WTC11 (cell line): ENCODE results near the gene PIWIL4. TPM values are rescaled to one million over a fixed set of nuclear protein-coding genes. Genes with fewer than 3 reads are reported as not detected.

Experiments used
- ATAC-seq: fragments of 200-7000 bp; cut with Tn5 transposase; 2 replicates; pipeline ENCODE4 v1.10.0; 2021; ENCODE audit warnings: mild to moderate bottlenecking, moderate library complexity
- CTCF ChIA-PET: fragments of 300-600 bp; sonication (Branson Sonifier 250); formaldehyde crosslinking; loops from one replicate; lab custom pipeline; 2021; ENCODE audit warnings: antibody characterized with exemption; lab: Charles Lee
- POLR2A ChIA-PET: fragments of 350-600 bp; sonication (Branson Sonifier 250); formaldehyde crosslinking; loops from one replicate; lab custom pipeline; 2021; ENCODE audit warnings: antibody characterized with exemption; lab: Charles Lee
- DNase-seq: peaks from one replicate; pipeline ENCODE4 v3.0.0; 2021; ENCODE audit warnings: low spot score
- H3K27ac Mint-ChIP-seq: 2 replicates; pipeline ENCODE4 v1.8.0; 2021; ENCODE audit warnings: mixed read lengths
- H3K27me3 Mint-ChIP-seq: 2 replicates; pipeline ENCODE4 v1.8.0; 2021; ENCODE audit warnings: low read depth, mild to moderate bottlenecking, moderate library complexity, mixed read lengths
- H3K36me3 Mint-ChIP-seq: 2 replicates; pipeline ENCODE4 v1.8.0; 2021; ENCODE audit warnings: mixed read lengths
- H3K4me1 Mint-ChIP-seq: 2 replicates; pipeline ENCODE4 v1.8.0; 2022; ENCODE audit warnings: mixed read lengths
- H3K4me3 Mint-ChIP-seq: 2 replicates; pipeline ENCODE4 v1.8.0; 2021; ENCODE audit warnings: mild to moderate bottlenecking, moderate library complexity, mixed read lengths
- H3K9me3 Mint-ChIP-seq: 2 replicates; pipeline ENCODE4 v1.8.0; 2021; ENCODE audit warnings: mixed read lengths
- CBFB ChIP-seq: sonication (generic); formaldehyde crosslinking; IDR thresholded peaks from 2 replicates; pipeline ENCODE4 v1.8.1; 2022; ENCODE audit warnings: mild to moderate bottlenecking, low read depth, missing genetic modification reagents
- CREB1 ChIP-seq: sonication (generic); formaldehyde crosslinking; IDR thresholded peaks from 2 replicates; pipeline ENCODE4 v1.8.0; 2023; ENCODE audit warnings: mild to moderate bottlenecking, missing genetic modification reagents
- CTCF ChIP-seq: fragments of 200-600 bp; IDR thresholded peaks from 2 replicates; pipeline ENCODE4 v1.8.0; 2022; ENCODE audit warnings: antibody characterized with exemption
- E2F1 ChIP-seq: sonication (generic); formaldehyde crosslinking; IDR thresholded peaks from 2 replicates; pipeline ENCODE4 v1.8.0; 2022; ENCODE audit warnings: mild to moderate bottlenecking, missing genetic modification reagents
- ESRRA ChIP-seq: sonication (generic); formaldehyde crosslinking; IDR thresholded peaks from 2 replicates; pipeline ENCODE4 v1.8.1; 2022; ENCODE audit warnings: mild to moderate bottlenecking, missing genetic modification reagents, borderline replicate concordance
- GRHL2 ChIP-seq: fragments of 250-450 bp; sonication (Bioruptor Pico); IDR thresholded peaks from 2 replicates; pipeline ENCODE4 v1.8.0; 2022; ENCODE audit warnings: mild to moderate bottlenecking, moderate library complexity; ENCODE audit not compliant: insufficient replicate concordance, severe bottlenecking
- IRF1 ChIP-seq: sonication (generic); formaldehyde crosslinking; IDR thresholded peaks from 2 replicates; pipeline ENCODE4 v1.8.0; 2023; ENCODE audit warnings: missing genetic modification reagents
- IRF2 ChIP-seq: sonication (generic); formaldehyde crosslinking; IDR thresholded peaks from 2 replicates; pipeline ENCODE4 v1.8.0; 2022; ENCODE audit warnings: low read depth, missing genetic modification reagents, borderline replicate concordance
- JAZF1 ChIP-seq: fragments of 250-450 bp; sonication (Bioruptor Pico); IDR thresholded peaks from 2 replicates; pipeline ENCODE4 v1.9.0; 2021; ENCODE audit warnings: moderate library complexity, mild to moderate bottlenecking, inconsistent platforms
- JUN ChIP-seq: sonication (generic); formaldehyde crosslinking; IDR thresholded peaks from 2 replicates; pipeline ENCODE4 v1.8.0; 2023; ENCODE audit warnings: mild to moderate bottlenecking, missing genetic modification reagents
- NFE2L1 ChIP-seq: sonication (generic); formaldehyde crosslinking; IDR thresholded peaks from 2 replicates; pipeline ENCODE4 v1.8.1; 2023; ENCODE audit warnings: missing genetic modification reagents
- PREB ChIP-seq: sonication (generic); formaldehyde crosslinking; IDR thresholded peaks from 2 replicates; pipeline ENCODE4 v1.8.1; 2022; ENCODE audit warnings: mild to moderate bottlenecking, missing genetic modification reagents, moderate library complexity, borderline replicate concordance
- STAT6 ChIP-seq: sonication (generic); formaldehyde crosslinking; conservative IDR thresholded peaks from 2 replicates; pipeline ENCODE4 v1.8.1; 2023; ENCODE audit warnings: mild to moderate bottlenecking, low read depth, missing genetic modification reagents, moderate library complexity
- TCF7 ChIP-seq: sonication (generic); formaldehyde crosslinking; IDR thresholded peaks from 2 replicates; pipeline ENCODE4 v1.8.0; 2022; ENCODE audit warnings: mild to moderate bottlenecking, low read depth, missing genetic modification reagents, moderate library complexity
- USF2 ChIP-seq: sonication (generic); formaldehyde crosslinking; IDR thresholded peaks from 2 replicates; pipeline ENCODE4 v1.8.1; 2023; ENCODE audit warnings: mild to moderate bottlenecking, missing genetic modification reagents, moderate library complexity
- ZBTB21 ChIP-seq: sonication (generic); formaldehyde crosslinking; IDR thresholded peaks from 2 replicates; pipeline ENCODE4 v1.8.1; 2023; ENCODE audit warnings: mild to moderate bottlenecking, missing genetic modification reagents, borderline replicate concordance
- ZMAT4 ChIP-seq: fragments of 250-450 bp; sonication (Bioruptor Pico); IDR thresholded peaks from 2 replicates; pipeline ENCODE4 v1.9.0; 2021; ENCODE audit warnings: mild to moderate bottlenecking
- ZNF263 ChIP-seq: sonication (generic); formaldehyde crosslinking; IDR thresholded peaks from 2 replicates; pipeline ENCODE4 v1.8.1; 2022; ENCODE audit warnings: low read depth, mild to moderate bottlenecking, moderate library complexity, missing genetic modification reagents
- ZNF281 ChIP-seq: sonication (generic); formaldehyde crosslinking; IDR thresholded peaks from 2 replicates; pipeline ENCODE4 v1.8.0; 2023; ENCODE audit warnings: mild to moderate bottlenecking, missing genetic modification reagents
- ZNF423 ChIP-seq: fragments of 250-450 bp; sonication (Bioruptor Pico); IDR thresholded peaks from 2 replicates; pipeline ENCODE4 v2.1.2; 2022; ENCODE audit warnings: mild to moderate bottlenecking, moderate library complexity
- total RNA-seq: library from RNA; stranded (reverse); gene quantifications from 3 replicates; pipeline ENCODE4 v1.2.3, GENCODE V29; 2021

PIWIL4 gene
- total RNA-seq, 1 experiment from 2014 or later = 0.33 TPM

- CTCF ChIA-PET = no interaction called here
- Mint-ChIP-seq H3K4me1 (no peaks in the 10 kb centered on the region), H3K4me3 (no peak overlapping the region), H3K9me3 (no peaks in the 10 kb centered on the region), H3K27me3 (peaks cover 5% of the 10 kb centered on the region), H3K27ac (no peak overlapping the region), H3K36me3 (no peaks in the 10 kb centered on the region)
- POLR2A ChIA-PET = no interaction called here
- TF ChIP-seq ZNF281 (CRISPR knock-in tag) = no peak
- no peak for TF ChIP-seq IRF2 (CRISPR knock-in tag)
- no peak for TF ChIP-seq CBFB (CRISPR knock-in tag)
- TF ChIP-seq ESRRA (CRISPR knock-in tag) = no peak
- no peak for TF ChIP-seq IRF1 (CRISPR knock-in tag)
- no peak for TF ChIP-seq CREB1
- TF ChIP-seq E2F1 (CRISPR knock-in tag) = no peak
- TF ChIP-seq ZBTB21 (CRISPR knock-in tag) = no peak
- TF ChIP-seq TCF7 (CRISPR knock-in tag) = no peak
- no peak for TF ChIP-seq STAT6
- no peak for TF ChIP-seq ZMAT4 (CRISPR knock-in tag)
- no peak for TF ChIP-seq PREB (CRISPR knock-in tag)
- TF ChIP-seq GRHL2 (CRISPR knock-in tag) = no peak
- no peak for TF ChIP-seq USF2
- no peak for TF ChIP-seq ZNF263 (CRISPR knock-in tag)
- TF ChIP-seq ZNF423 (CRISPR knock-in tag) = no peak
- no peak for TF ChIP-seq CTCF
- no peak for TF ChIP-seq NFE2L1 (CRISPR knock-in tag)
- no peak for TF ChIP-seq JUN
- TF ChIP-seq JAZF1 (CRISPR knock-in tag) = no peak
- ATAC-seq = no peak
- DNase-seq = no peak
These were observed 30.8 kb upstream of the PIWIL4 start for GRCh38 chr11:94536386-94536785.
